HCT116 (cell line): ENCODE measurements around the gene PRR5L. TPM values are rescaled to one million over a fixed set of nuclear protein-coding genes. Genes with fewer than 3 reads are reported as not detected.

ENCODE experiments used
- ATAC-seq: fragments of 200-7000 bp; cut with Tn5 transposase; 2 replicates; pipeline ENCODE4 v1.9.1; 2020; ENCODE audit warnings: mild to moderate bottlenecking, moderate library complexity
- BruUV-seq: library from RNA; stranded (reverse); fragments of 400-500 nt; replicated peaks from 2 replicates; lab custom pipeline; 2021; lab: Mats Ljungman, UMichigan
- CTCF ChIA-PET: fragments of 300-600 bp; sonication (Branson Sonifier 250); formaldehyde crosslinking; loops from one replicate; lab custom pipeline; 2021; ENCODE audit warnings: antibody characterized with exemption; lab: Charles Lee
- POLR2A ChIA-PET: fragments of 300-600, 350-600 bp; sonication (Branson Sonifier 250); formaldehyde crosslinking; loops from one replicate; lab custom pipeline; 2021; ENCODE audit warnings: antibody characterized with exemption; lab: Charles Lee
- RAD21 ChIA-PET, 2 experiments: fragments of 300-600 bp; sonication (Branson Sonifier 250); formaldehyde crosslinking; loops; one replicate each; lab custom pipeline; 2023; ENCODE audit warnings: low total read pairs in 2 of 2; ENCODE audit not compliant: uncharacterized antibody in 2 of 2, unreplicated experiment in 2 of 2, low non-redundant PET in 1 of 2; lab: Charles Lee
- DNase-seq: peaks from one replicate; pipeline ENCODE4 v3.0.0-alpha.2; 2010; ENCODE audit warnings: low read depth, low spot score
- H2AFZ ChIP-seq: fragments of 200-600 bp; shearing (Covaris generic), sonication (generic); 2 replicates; pipeline ENCODE4 v1.6.1; 2017; ENCODE audit warnings: low read depth, mixed run types, mixed read lengths, antibody characterized with exemption, low read length; ENCODE audit not compliant: poor library complexity, severe bottlenecking
- H3K27ac ChIP-seq: 2 replicates; pipeline ENCODE4 v1.5.1; 2012; ENCODE audit warnings: low read depth, low read length
- H3K27me3 ChIP-seq: fragments of 200-600 bp; sonication (generic); 2 replicates; pipeline ENCODE4 v1.6.1; 2016; ENCODE audit warnings: mixed run types, low read length, mixed read lengths; ENCODE audit not compliant: insufficient read depth
- H3K36me3 ChIP-seq, 2 experiments: fragments of 200-500 bp in 1 of 2; fragments of 200-600 bp in 1 of 2; sonication (Bioruptor generic) in 1 of 2; sonication (generic) in 1 of 2; 2 replicates each; pipeline versions ENCODE4 v1.5.1 to v1.6.1; 2014 to 2016; ENCODE audit warnings: low read length in 2 of 2, inconsistent platforms in 1 of 2, mixed read lengths in 1 of 2, mixed run types in 1 of 2; ENCODE audit not compliant: insufficient read depth in 2 of 2, control insufficient read depth in 1 of 2
- H3K4me1 ChIP-seq, 2 experiments: fragments of 200-600 bp in 1 of 2; sonication (generic) in 1 of 2; 2 replicates each; pipeline versions ENCODE4 v1.5.1 to v1.6.1; 2012 to 2017; ENCODE audit warnings: low read length in 2 of 2, inconsistent platforms in 1 of 2, mild to moderate bottlenecking in 1 of 2, mixed read lengths in 1 of 2, mixed run types in 1 of 2, moderate library complexity in 1 of 2; ENCODE audit not compliant: insufficient read depth in 2 of 2, control insufficient read depth in 1 of 2
- H3K4me2 ChIP-seq: fragments of 200-600 bp; sonication (generic); 2 replicates; pipeline ENCODE4 v1.6.1; 2017; ENCODE audit warnings: mixed run types, low read length, mixed read lengths
- H3K4me3 ChIP-seq, 2 experiments: fragments of 200-600 bp in 1 of 2; sonication (generic) in 1 of 2; replicated peaks in 1 of 2; 2 replicates each; pipeline ENCODE4 v1.5.1; 2011 to 2016; ENCODE audit warnings: low read length in 2 of 2, control low read depth in 1 of 2, low read depth in 1 of 2, mild to moderate bottlenecking in 1 of 2, mixed read lengths in 1 of 2, mixed run types in 1 of 2
- H3K79me2 ChIP-seq: fragments of 200-600 bp; sonication (generic); 2 replicates; pipeline ENCODE4 v1.6.1; 2017; ENCODE audit warnings: mild to moderate bottlenecking, mixed run types, low read length, moderate library complexity, mixed read lengths; ENCODE audit not compliant: insufficient read depth
- H3K9ac ChIP-seq: fragments of 200-600 bp; sonication (generic); 2 replicates; pipeline ENCODE4 v1.6.1; 2016; ENCODE audit warnings: low read length, mixed read lengths
- H3K9me2 ChIP-seq: fragments of 200-600 bp; sonication (generic), shearing (Covaris generic); 2 replicates; pipeline ENCODE4 v1.6.1; 2017; ENCODE audit warnings: mixed run types, mild to moderate bottlenecking, moderate library complexity; ENCODE audit not compliant: insufficient read depth
- H3K9me3 ChIP-seq, 2 experiments: fragments of 200-500 bp in 1 of 2; fragments of 200-600 bp in 1 of 2; sonication (Bioruptor generic) in 1 of 2; sonication (generic) in 1 of 2; 2 replicates each; pipeline ENCODE4 v1.6.1; 2014 to 2017; ENCODE audit warnings: low read length in 2 of 2, mixed read lengths in 2 of 2, inconsistent platforms in 1 of 2, low read depth in 1 of 2, mild to moderate bottlenecking in 1 of 2, mixed run types in 1 of 2, moderate library complexity in 1 of 2; ENCODE audit not compliant: control insufficient read depth in 1 of 2, insufficient read depth in 1 of 2
- H4K20me1 ChIP-seq: fragments of 200-600 bp; sonication (generic), shearing (Covaris generic); 2 replicates; pipeline ENCODE4 v1.6.1; 2017; ENCODE audit warnings: mixed run types, mild to moderate bottlenecking, moderate library complexity; ENCODE audit not compliant: insufficient read depth
- CBX3 ChIP-seq: IDR thresholded peaks from 2 replicates; pipeline ENCODE4 v1.6.1; 2012; ENCODE audit warnings: low read depth
- EGR1 ChIP-seq: IDR thresholded peaks from 2 replicates; pipeline ENCODE4 v1.6.1; 2012; ENCODE audit warnings: low read depth
- ELF1 ChIP-seq: IDR thresholded peaks from 2 replicates; pipeline ENCODE4 v1.6.1; 2012; ENCODE audit warnings: low read depth, borderline replicate concordance
- EZH2 ChIP-seq: fragments of 200-600 bp; sonication (generic); IDR thresholded peaks from 2 replicates; pipeline ENCODE4 v1.6.1; 2017; ENCODE audit warnings: antibody characterized with exemption, mixed run types
- FOSL1 ChIP-seq: IDR thresholded peaks from 2 replicates; pipeline ENCODE4 v1.6.1; 2012; ENCODE audit warnings: low read depth
- JUND ChIP-seq: IDR thresholded peaks from 2 replicates; pipeline ENCODE4 v1.6.1; 2012
- MAX ChIP-seq: IDR thresholded peaks from 2 replicates; pipeline ENCODE4 v1.6.1; 2012
- POLR2A ChIP-seq: IDR thresholded peaks from 2 replicates; pipeline ENCODE4 v1.7.0; 2011; ENCODE audit warnings: borderline replicate concordance; ENCODE audit not compliant: insufficient read depth, insufficient read length; ENCODE audit errors: extremely low read depth
- POLR2AphosphoS5 ChIP-seq: IDR thresholded peaks from 2 replicates; pipeline ENCODE4 v1.6.1; 2011; ENCODE audit warnings: mild to moderate bottlenecking, low read depth, low read length, moderate library complexity
- RAD21 ChIP-seq: IDR thresholded peaks from 2 replicates; pipeline ENCODE4 v1.6.1; 2012; ENCODE audit warnings: low read depth, mild to moderate bottlenecking
- SIN3A ChIP-seq: IDR thresholded peaks from 2 replicates; pipeline ENCODE4 v1.6.1; 2012; ENCODE audit warnings: low read depth
- SP1 ChIP-seq: IDR thresholded peaks from 2 replicates; pipeline ENCODE4 v1.6.1; 2012; ENCODE audit warnings: low read depth
- SRF ChIP-seq: IDR thresholded peaks from 2 replicates; pipeline ENCODE4 v1.6.1; 2012; ENCODE audit warnings: low read depth
- TCF7L2 ChIP-seq: IDR thresholded peaks from 2 replicates; pipeline ENCODE4 v1.7.0; 2011; ENCODE audit warnings: borderline replicate concordance, inconsistent platforms; ENCODE audit not compliant: insufficient read depth, insufficient read length; ENCODE audit errors: extremely low read depth
- YY1 ChIP-seq: IDR thresholded peaks from 2 replicates; pipeline ENCODE4 v1.6.1; 2011; ENCODE audit warnings: low read length, low read depth, moderate library complexity, mild to moderate bottlenecking; ENCODE audit not compliant: insufficient replicate concordance; ENCODE audit errors: extremely low read depth
- ZBTB33 ChIP-seq: IDR thresholded peaks from 2 replicates; pipeline ENCODE4 v1.6.1; 2011; ENCODE audit warnings: mild to moderate bottlenecking, low read length, moderate library complexity; ENCODE audit not compliant: insufficient replicate concordance; ENCODE audit errors: extremely low read depth
- ZFX ChIP-seq: fragments of 450-650 bp; IDR thresholded peaks from 2 replicates; pipeline ENCODE4 v1.6.1; 2017
- ZNF274 ChIP-seq: fragments of 200-500 bp; sonication (Bioruptor generic); IDR thresholded peaks from 2 replicates; pipeline ENCODE4 v1.6.1; 2014; ENCODE audit warnings: mild to moderate bottlenecking, low read depth, low read length, inconsistent platforms
- intact Hi-C: fragments of 100-400 bp; cut with micrococcal nuclease; formaldehyde crosslinking; loops from 2 replicates; pipeline ENCODE4 v1.10.0; 2022
- total RNA-seq: library from RNA; stranded (reverse); gene quantifications from one replicate; pipeline ENCODE4 v1.2.1, GENCODE V29; 2021; ENCODE audit not compliant: unreplicated experiment

Gene PRR5L
- total RNA-seq, 1 experiment from 2014 or later, result 0.47 TPM

GRCh38 chr11:36288442-36289225, 7.5 kb upstream of the PRR5L start (continued):
- no peak for TF ChIP-seq ZBTB33
- TF ChIP-seq, all 23 proteins: peak for 0

GRCh38 chr11:36289226-36289852, 6.7 kb upstream of the PRR5L start, which contains the start of gene COMMD9:
Gene COMMD9, minus strand, starts transcription at chr11:36289424. Its CDS starts 12 bp downstream, at chr11:36289412.
- RAD21 ChIA-PET, result interaction anchor here in 1 of 2 experiments (1.3 kb wide), 1 partner anchor 189 kb away, joined by 7 read pairs; no protein-coding TSS in a partner anchor
- peak within 1 kb of the TSS; percentile 71 for H2AFZ ChIP-seq
- no peaks in the 10 kb centered on the region for H3K27me3 ChIP-seq
- H3K4me2 ChIP-seq, result peak within 1 kb of the TSS; percentile 89
- POLR2A ChIA-PET, result no interaction called here
- peaks cover 0 to 12% of the 10 kb centered on the region in 2 experiments; a peak in 1 of 4 replicates for H3K4me1 ChIP-seq
- H3K9me2 ChIP-seq, result no peaks in the 10 kb centered on the region
- intact Hi-C loops, result no loop called here
- H3K36me3 ChIP-seq, result no peaks in the 10 kb centered on the region
- peak within 1 kb of the TSS; percentile 37 for H3K9ac ChIP-seq
- H3K27ac ChIP-seq, result no peak within 1 kb of the TSS
- H4K20me1 ChIP-seq, result no peaks in the 10 kb centered on the region
- H3K4me3 ChIP-seq, result peak within 1 kb of the TSS; percentile 66 to 74
- no TSS peak for BruUV-seq
- CTCF ChIA-PET, result interaction anchor here (0.7 to 5.9 kb wide), 3 partner anchors 188 to 251 kb away, joined by 3 to 76 read pairs (median 5); no protein-coding TSS in a partner anchor
- no peaks in the 10 kb centered on the region for H3K9me3 ChIP-seq
- no peaks in the 10 kb centered on the region for H3K79me2 ChIP-seq
- peak; percentile 96 for ATAC-seq
- peak; percentile 88 for DNase-seq
- peak; percentile 59 for TF ChIP-seq SP1
- TF ChIP-seq RAD21, result no peak
- TF ChIP-seq MAX, result peak; percentile 81
- TF ChIP-seq ZFX, result no peak
- TF ChIP-seq JUND, result no peak
- TF ChIP-seq CBX3, result peak; percentile 88
- TF ChIP-seq EGR1, result no peak
- TF ChIP-seq SIN3A, result peak; percentile 99
- no peak for TF ChIP-seq FOSL1
- TF ChIP-seq SRF, result no peak
- no peak for TF ChIP-seq EZH2
- TF ChIP-seq POLR2AphosphoS5, result peak; percentile 45
- TF ChIP-seq ZBTB33, result peak; percentile 54
- no peak for TF ChIP-seq ELF1
- peak; percentile 99 for TF ChIP-seq YY1
- no peak for TF ChIP-seq POLR2A
- no peak for TF ChIP-seq TCF7L2
- no peak for TF ChIP-seq ZNF274
